WTC11 (cell line): ENCODE data around the gene LYRM1.

Experiments
- CREB1 ChIP-seq: sonication (generic); formaldehyde crosslinking; IDR thresholded peaks from 2 replicates; pipeline ENCODE4 v1.8.0; 2023; ENCODE audit warnings: mild to moderate bottlenecking, missing genetic modification reagents
- ESRRA ChIP-seq: sonication (generic); formaldehyde crosslinking; IDR thresholded peaks from 2 replicates; pipeline ENCODE4 v1.8.1; 2022; ENCODE audit warnings: mild to moderate bottlenecking, missing genetic modification reagents, borderline replicate concordance
- GABPB1 ChIP-seq: sonication (generic); formaldehyde crosslinking; IDR thresholded peaks from 2 replicates; pipeline ENCODE4 v1.8.1; 2023; ENCODE audit warnings: mild to moderate bottlenecking, missing genetic modification reagents
- HMGXB4 ChIP-seq: sonication (generic); formaldehyde crosslinking; IDR thresholded peaks from 2 replicates; pipeline ENCODE4 v1.8.1; 2023; ENCODE audit warnings: mild to moderate bottlenecking, moderate library complexity, missing genetic modification reagents
- TCF7 ChIP-seq: sonication (generic); formaldehyde crosslinking; IDR thresholded peaks from 2 replicates; pipeline ENCODE4 v1.8.0; 2022; ENCODE audit warnings: mild to moderate bottlenecking, low read depth, missing genetic modification reagents, moderate library complexity
- ZNF317 ChIP-seq: sonication (generic); formaldehyde crosslinking; IDR thresholded peaks from 2 replicates; pipeline ENCODE4 v1.8.1; 2023; ENCODE audit warnings: low read depth, mild to moderate bottlenecking, moderate library complexity, missing genetic modification reagents, borderline replicate concordance
- ZNF671 ChIP-seq: fragments of 250-450 bp; sonication (Bioruptor Pico); IDR thresholded peaks from 2 replicates; pipeline ENCODE4 v1.8.0; 2021; ENCODE audit warnings: mild to moderate bottlenecking
- TF ChIP-seq, protein P1 (sequence below): sonication (generic); formaldehyde crosslinking; IDR thresholded peaks from 2 replicates; pipeline ENCODE4 v1.8.1; 2023; ENCODE audit warnings: mild to moderate bottlenecking, missing genetic modification reagents, moderate library complexity
- TF ChIP-seq, protein P2 (sequence below): fragments of 200-600 bp; IDR thresholded peaks from 2 replicates; pipeline ENCODE4 v1.8.0; 2022; ENCODE audit warnings: antibody characterized with exemption
- TF ChIP-seq, protein P3 (sequence below): sonication (generic); formaldehyde crosslinking; IDR thresholded peaks from 2 replicates; pipeline ENCODE4 v1.8.0; 2022; ENCODE audit warnings: mild to moderate bottlenecking, missing genetic modification reagents

GRCh38 chr16:20865420-20866131 is 35.0 kb upstream of the LYRM1 start:
- TF ChIP-seq ZNF317 (no peak), CREB1 (no peak), ESRRA (CRISPR knock-in tag) (no peak), GABPB1 (CRISPR knock-in tag) (no peak), TCF7 (no peak), HMGXB4 (CRISPR knock-in tag) (no peak), ZNF671 (CRISPR knock-in tag) (no peak)
- TF ChIP-seq, protein P1, sequence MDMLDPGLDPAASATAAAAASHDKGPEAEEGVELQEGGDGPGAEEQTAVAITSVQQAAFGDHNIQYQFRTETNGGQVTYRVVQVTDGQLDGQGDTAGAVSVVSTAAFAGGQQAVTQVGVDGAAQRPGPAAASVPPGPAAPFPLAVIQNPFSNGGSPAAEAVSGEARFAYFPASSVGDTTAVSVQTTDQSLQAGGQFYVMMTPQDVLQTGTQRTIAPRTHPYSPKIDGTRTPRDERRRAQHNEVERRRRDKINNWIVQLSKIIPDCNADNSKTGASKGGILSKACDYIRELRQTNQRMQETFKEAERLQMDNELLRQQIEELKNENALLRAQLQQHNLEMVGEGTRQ (CRISPR knock-in tag), result no peak
- TF ChIP-seq, protein P2, sequence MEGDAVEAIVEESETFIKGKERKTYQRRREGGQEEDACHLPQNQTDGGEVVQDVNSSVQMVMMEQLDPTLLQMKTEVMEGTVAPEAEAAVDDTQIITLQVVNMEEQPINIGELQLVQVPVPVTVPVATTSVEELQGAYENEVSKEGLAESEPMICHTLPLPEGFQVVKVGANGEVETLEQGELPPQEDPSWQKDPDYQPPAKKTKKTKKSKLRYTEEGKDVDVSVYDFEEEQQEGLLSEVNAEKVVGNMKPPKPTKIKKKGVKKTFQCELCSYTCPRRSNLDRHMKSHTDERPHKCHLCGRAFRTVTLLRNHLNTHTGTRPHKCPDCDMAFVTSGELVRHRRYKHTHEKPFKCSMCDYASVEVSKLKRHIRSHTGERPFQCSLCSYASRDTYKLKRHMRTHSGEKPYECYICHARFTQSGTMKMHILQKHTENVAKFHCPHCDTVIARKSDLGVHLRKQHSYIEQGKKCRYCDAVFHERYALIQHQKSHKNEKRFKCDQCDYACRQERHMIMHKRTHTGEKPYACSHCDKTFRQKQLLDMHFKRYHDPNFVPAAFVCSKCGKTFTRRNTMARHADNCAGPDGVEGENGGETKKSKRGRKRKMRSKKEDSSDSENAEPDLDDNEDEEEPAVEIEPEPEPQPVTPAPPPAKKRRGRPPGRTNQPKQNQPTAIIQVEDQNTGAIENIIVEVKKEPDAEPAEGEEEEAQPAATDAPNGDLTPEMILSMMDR, result no peak
- TF ChIP-seq, protein P3, sequence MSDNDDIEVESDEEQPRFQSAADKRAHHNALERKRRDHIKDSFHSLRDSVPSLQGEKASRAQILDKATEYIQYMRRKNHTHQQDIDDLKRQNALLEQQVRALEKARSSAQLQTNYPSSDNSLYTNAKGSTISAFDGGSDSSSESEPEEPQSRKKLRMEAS (CRISPR knock-in tag), result no peak
